ENCODE results near the gene FYCO1. TPM values are rescaled to one million over a fixed set of nuclear protein-coding genes. Genes with fewer than 3 reads are reported as not detected.

FYCO1 gene
- total and polyA plus RNA-seq, 9 of the 15 experiments (the other 6 are each of a cell fraction or from before 2014, with no cell fraction given), result 2.1 to 13.8 (median 7.4) TPM

- TF ChIP-seq REST (IDR thresholded peaks at IDR 0.05; ENCODE audit: borderline replicate concordance) (peak; percentile 61; the same call in 1 of the 2 replicates), REST (CRISPR knock-in tag; IDR thresholded peaks at IDR 0.05; ENCODE audit: low read depth) (no peak)
Measured at GRCh38 chr3:45906681-45907407, 88.8 kb downstream of the FYCO1 start (continued).

Measured in K562 (cell line).